K562 (cell line): ENCODE data around the gene TFEB. TPM values are rescaled to one million over a fixed set of nuclear protein-coding genes. Genes with fewer than 3 reads are reported as not detected.

Experiments
- CSDE1 ChIP-seq, 2 experiments: fragments of 450-650 bp; IDR thresholded peaks; 2 replicates each; pipeline ENCODE4 v1.6.1; 2016; ENCODE audit warnings: mild to moderate bottlenecking in 1 of 2
- CTBP1 ChIP-seq: fragments of 450-650 bp; IDR thresholded peaks from 2 replicates; pipeline ENCODE4 v1.6.1; 2016; ENCODE audit warnings: borderline replicate concordance
- ELF4 ChIP-seq: fragments of 450-650 bp; formaldehyde crosslinking; IDR thresholded peaks from 2 replicates; pipeline ENCODE4 v1.4.0; 2022; ENCODE audit warnings: missing genetic modification characterization
- HES1 ChIP-seq: fragments of 450-650 bp; IDR thresholded peaks from 2 replicates; pipeline ENCODE4 v1.6.1; 2016; ENCODE audit warnings: low read depth, mild to moderate bottlenecking, moderate library complexity
- HEY1 ChIP-seq: fragments of 250-450 bp; sonication (Bioruptor Pico); IDR thresholded peaks from 2 replicates; pipeline ENCODE4 v1.5.0; 2020; ENCODE audit warnings: mild to moderate bottlenecking, moderate library complexity, borderline replicate concordance
- KDM4B ChIP-seq, 2 experiments: fragments of 450-650 bp in 1 of 2; sonication (generic) in 1 of 2; IDR thresholded peaks; 2 replicates each; pipeline ENCODE4 v1.6.1; 2016 to 2017; ENCODE audit warnings: borderline replicate concordance in 2 of 2, antibody characterized with exemption in 1 of 2, low read depth in 1 of 2, mild to moderate bottlenecking in 1 of 2
- KLF10 ChIP-seq: fragments of 250-450 bp; sonication (Bioruptor Pico); IDR thresholded peaks from 2 replicates; pipeline ENCODE4 v1.6.1; 2021; ENCODE audit warnings: matching md5 sums
- LARP7 ChIP-seq: fragments of 450-650 bp; IDR thresholded peaks from 2 replicates; pipeline ENCODE4 v1.6.1; 2016
- NBN ChIP-seq: fragments of 450-650 bp; IDR thresholded peaks from 2 replicates; pipeline ENCODE4 v1.6.1; 2016; ENCODE audit warnings: low read depth, mild to moderate bottlenecking
- PBX2 ChIP-seq, 2 experiments: IDR thresholded peaks in 1 of 2; conservative IDR thresholded peaks in 1 of 2; 2 replicates each; pipeline ENCODE4 v1.6.1; 2016; ENCODE audit warnings: low read depth in 2 of 2, mild to moderate bottlenecking in 1 of 2, missing compliant biosample characterization in 1 of 2, missing genetic modification characterization in 1 of 2, moderate library complexity in 1 of 2
- PCBP2 ChIP-seq: fragments of 200-400 bp; formaldehyde crosslinking; IDR thresholded peaks from 2 replicates; pipeline ENCODE4 v1.6.1; 2018; ENCODE audit warnings: low read length, low read depth, mild to moderate bottlenecking, moderate library complexity; ENCODE audit not compliant: poor library complexity, severe bottlenecking
- POLR2G ChIP-seq: fragments of 200-400 bp; formaldehyde crosslinking; IDR thresholded peaks from 2 replicates; pipeline ENCODE4 v1.6.1; 2017; ENCODE audit warnings: low read depth, mild to moderate bottlenecking, antibody characterized with exemption, low read length, moderate library complexity
- PRDM10 ChIP-seq: fragments of 450-650 bp; IDR thresholded peaks from 2 replicates; pipeline ENCODE4 v1.6.1; 2018; ENCODE audit not compliant: partially characterized antibody
- SLC30A9 ChIP-seq: fragments of 250-450 bp; sonication (Bioruptor Pico); IDR thresholded peaks from 2 replicates; pipeline ENCODE4 v1.8.0; 2022; ENCODE audit warnings: mild to moderate bottlenecking, moderate library complexity
- SP2 ChIP-seq: IDR thresholded peaks from 2 replicates; pipeline ENCODE4 v1.6.1; 2011; ENCODE audit warnings: mild to moderate bottlenecking, low read depth, low read length, moderate library complexity; ENCODE audit not compliant: poor library complexity, severe bottlenecking; ENCODE audit errors: extremely low read depth
- USF2 ChIP-seq: sonication (generic); formaldehyde crosslinking; IDR thresholded peaks from 2 replicates; pipeline ENCODE4 v1.5.0; 2020; ENCODE audit warnings: missing genetic modification reagents
- ZNF512 ChIP-seq: IDR thresholded peaks from 2 replicates; pipeline ENCODE4 v1.6.1; 2016; ENCODE audit warnings: missing genetic modification characterization, missing compliant biosample characterization
- polyA plus RNA-seq, 8 experiments: library from polyadenylated mRNA; depleted of rRNA in 4 of 8; stranded (reverse) in 5 of 8; unstranded in 3 of 8; fragments of >200 nt; fragmentation: Nextera tagmentation in 2 of 8; fragmentation: Illumina TruSeq in 1 of 8; extraction: Ambion mirVana in 2 of 8; extraction: Trizol in 1 of 8; gene quantifications; 2 replicates each; pipeline versions ENCODE4 v1.2.1 to v1.2.3, GENCODE V29; 2011 to 2014; ENCODE audit warnings: inconsistent platforms in 1 of 8, missing spikeins in 1 of 8
- total RNA-seq, 7 experiments: library from RNA; depleted of rRNA in 6 of 7; stranded (reverse); fragments of >200 nt in 6 of 7; fragmentation: Illumina TruSeq in 2 of 7; extraction: Trizol in 2 of 7; gene quantifications; 2 replicates each; pipeline versions ENCODE4 v1.2.1 to v1.2.3, GENCODE V29; 2011 to 2021; ENCODE audit warnings: low replicate concordance in 1 of 7

TFEB gene
- total and polyA plus RNA-seq, 9 of the 15 experiments (the other 6 are each of a cell fraction or from before 2014, with no cell fraction given), result 0.04 to 4.7 (median 2.0) TPM

- TF ChIP-seq PBX2 (CRISPR knock-in tag; IDR thresholded peaks at IDR 0.05; ENCODE audit: low read depth) (no peak), PBX2 (tag; conservative IDR thresholded peaks at IDR 0.05; ENCODE audit: low read depth) (no peak), SLC30A9 (no peak), LARP7 (peak; percentile 61; the same call in 1 of the 2 replicates), USF2 (no peak), CTBP1 (peak; percentile 88), POLR2G (peak; percentile 75), KDM4B (IDR thresholded peaks at IDR 0.05; ENCODE audit: borderline replicate concordance in 2 of 2, low read depth in 1 of 2) (peak in 1 of 2 experiments; percentile 44; a peak in 2 of 4 replicates), HEY1 (CRISPR knock-in tag) (no peak), ELF4 (CRISPR knock-in tag) (peak; percentile 84), SP2 (peak; percentile 100), HES1 (no peak), ZNF512 (tag) (peak; percentile 66), PCBP2 (no peak), CSDE1 (IDR thresholded peaks at IDR 0.05) (no peak), PRDM10 (peak; percentile 55), NBN (peak; percentile 60; the same call in 1 of the 2 replicates), KLF10 (CRISPR knock-in tag) (no peak)
These were observed 44.6 kb upstream of the TFEB start, which contains the start of gene FRS3 (continued) for GRCh38 chr6:41779788-41780550.
